GM19023 (cell line): Measurements from ENCODE around the gene CRISPLD2.
"Not testable (repeated sequence)": the region's sequence is repeated elsewhere in the genome, so short reads cannot be mapped to it uniquely, and the experiment has no call there.

Source experiments
- ATAC-seq: cut with Tn5 transposase; IDR thresholded peaks from one replicate; pipeline ENCODE4 v1.9.1; 2021; ENCODE audit warnings: mild to moderate bottlenecking, moderate library complexity; ENCODE audit not compliant: unreplicated experiment

The CRISPLD2 gene

GRCh38 chr16:84927621-84928591 lies 108.1 kb downstream of the CRISPLD2 start:
- no peak for ATAC-seq

GRCh38 chr16:84928679-84929420 lies 109.1 kb downstream of the CRISPLD2 start:
- ATAC-seq = no peak

GRCh38 chr16:84929421-84930297 lies 109.9 kb downstream of the CRISPLD2 start:
- ATAC-seq = no peak

- no peak for ATAC-seq
Measured at GRCh38 chr16:84930298-84931106, 110.7 kb downstream of the CRISPLD2 start.

GRCh38 chr16:84931107-84931494 lies 111.3 kb downstream of the CRISPLD2 start:
- no peak for ATAC-seq

- no peak for ATAC-seq
Measured at GRCh38 chr16:84931506-84931905, 111.7 kb downstream of the CRISPLD2 start.

GRCh38 chr16:84932681-84933080 lies 112.9 kb downstream of the CRISPLD2 start:
- no peak for ATAC-seq

- ATAC-seq = no peak
Measured at GRCh38 chr16:84933774-84934631, 114.2 kb downstream of the CRISPLD2 start.

DNA sequence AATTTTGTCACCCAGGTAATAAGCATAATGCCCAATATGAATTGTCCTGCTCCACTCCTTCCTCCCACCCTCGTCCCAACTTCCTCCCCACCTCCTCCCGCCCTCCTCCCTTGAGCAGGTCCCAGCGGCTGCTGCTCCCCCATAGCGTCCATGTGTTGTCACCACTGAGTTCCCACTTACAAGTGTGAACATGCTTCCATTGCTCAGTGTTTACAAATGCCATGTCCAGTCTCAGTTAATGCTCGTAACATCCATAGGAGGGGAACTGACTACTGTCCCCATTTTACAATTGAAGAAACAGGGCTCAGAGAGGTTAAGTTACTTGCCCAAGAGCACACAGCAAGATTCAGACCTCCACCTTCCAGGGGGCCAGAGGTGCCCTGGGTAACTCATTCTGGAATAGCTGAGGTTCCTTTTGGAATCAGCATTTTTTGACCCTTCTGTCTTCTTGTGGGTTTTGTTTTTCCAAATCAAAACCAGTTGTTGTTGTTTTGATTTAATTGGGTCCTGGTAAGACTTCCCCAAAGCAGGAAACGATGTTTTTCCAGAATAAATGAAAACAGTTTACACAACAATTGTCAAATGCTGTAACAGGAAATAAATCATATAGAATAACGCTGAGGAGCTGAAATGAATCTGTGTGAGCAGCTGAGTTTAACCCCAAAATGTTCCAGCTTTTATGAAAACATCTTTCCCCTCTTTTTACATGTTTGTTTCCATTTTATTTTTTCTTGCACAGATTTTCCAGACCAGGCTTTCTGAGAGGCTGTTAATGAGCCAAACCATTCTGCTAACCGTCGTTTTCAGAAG lies 117.6 kb downstream of the CRISPLD2 start:
- ATAC-seq = no peak

GRCh38 chr16:84938616-84939015 lies 118.8 kb downstream of the CRISPLD2 start:
- ATAC-seq = not testable (repeated sequence)

DNA sequence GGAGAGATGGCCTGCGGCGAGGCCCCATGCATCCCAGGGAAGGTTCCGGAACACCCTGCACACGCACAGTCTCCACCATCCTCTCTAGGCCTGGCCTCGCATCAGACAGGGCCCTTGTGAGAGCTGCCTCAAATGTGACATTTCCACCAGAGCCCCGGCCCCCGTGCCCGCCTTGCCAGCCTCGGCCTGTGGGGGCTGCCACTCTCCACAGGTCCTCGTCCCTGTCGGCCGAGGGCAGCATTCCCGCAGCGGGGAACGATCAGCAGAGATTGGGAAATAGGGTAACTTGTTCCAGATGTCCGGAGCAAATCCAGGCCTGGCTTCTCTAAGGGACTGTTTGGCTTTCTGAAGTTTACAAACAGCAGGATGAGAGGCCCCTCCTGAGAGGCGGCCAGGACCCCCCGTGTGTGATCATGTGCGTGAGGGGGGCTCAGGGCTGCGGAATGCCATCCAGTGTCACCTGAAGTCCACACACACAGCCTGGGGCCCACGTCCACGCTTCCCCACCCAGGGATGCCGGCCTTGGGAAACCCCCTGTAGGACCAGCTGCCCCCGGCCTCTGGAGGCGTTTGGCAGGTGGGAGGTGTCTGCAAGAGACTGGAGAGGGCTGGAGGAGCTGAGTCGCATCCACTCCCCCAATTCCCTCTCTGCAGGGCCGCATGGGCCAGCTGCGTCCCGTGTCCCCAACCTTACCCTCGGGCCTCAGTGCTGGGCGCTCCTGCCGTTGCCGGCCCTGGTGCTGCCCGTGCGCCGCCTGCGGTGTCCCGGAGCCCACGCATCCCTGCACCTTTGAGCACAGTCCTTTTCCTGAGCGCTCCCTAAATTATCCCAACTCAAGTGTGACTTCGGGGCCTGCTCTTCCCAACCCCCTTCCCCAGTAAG lies 121.1 kb downstream of the CRISPLD2 start:
- ATAC-seq = no peak

DNA sequence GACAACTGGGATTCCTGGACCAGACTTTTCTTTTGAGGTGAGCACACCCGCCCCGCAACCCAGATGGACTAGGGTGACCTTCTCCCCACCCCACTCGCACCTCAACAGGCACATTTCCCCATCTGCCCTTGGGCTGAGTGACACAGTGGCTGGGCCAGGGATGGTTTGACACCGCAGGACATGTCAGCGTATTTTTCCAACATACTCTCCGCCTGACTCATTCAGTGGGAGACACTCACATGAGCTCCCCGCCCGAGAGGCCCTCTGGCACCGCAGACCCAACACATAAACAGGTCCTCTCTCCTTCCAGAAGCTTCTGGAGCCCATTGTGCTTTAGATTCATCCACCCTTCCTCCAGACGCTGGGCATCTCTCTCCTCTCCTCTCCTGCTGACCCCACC lies 122.1 kb downstream of the CRISPLD2 start:
- ATAC-seq = no peak

- no peak for ATAC-seq
Measured at GRCh38 chr16:84942786-84943185, 123.0 kb downstream of the CRISPLD2 start.

GRCh38 chr16:84943620-84944019 lies 123.8 kb downstream of the CRISPLD2 start:
- no peak for ATAC-seq

- ATAC-seq = no peak
Measured at GRCh38 chr16:84947022-84947421, 127.2 kb downstream of the CRISPLD2 start.

- ATAC-seq = no peak
Measured at GRCh38 chr16:84947996-84948850, 128.4 kb downstream of the CRISPLD2 start.
